Chondrocyte (in vitro differentiated cells): Measurements from ENCODE around the gene SCGB1D1. TPM values are rescaled to one million over a fixed set of nuclear protein-coding genes. Genes with fewer than 3 reads are reported as not detected.
"Not testable (repeated sequence)": the region's sequence is repeated elsewhere in the genome, so short reads cannot be mapped to it uniquely, and the experiment has no call there.

Experiments used
- DNase-seq: peaks from one replicate; pipeline ENCODE4 v3.0.0; 2021; ENCODE audit warnings: mixed read lengths, low spot score
- H3K27ac Mint-ChIP-seq: one replicate; pipeline ENCODE4 v1.8.0; 2021; ENCODE audit warnings: mild to moderate bottlenecking, moderate library complexity, mixed read lengths; ENCODE audit not compliant: unreplicated experiment
- H3K27me3 Mint-ChIP-seq: 2 replicates; pipeline ENCODE4 v1.8.0; 2021; ENCODE audit warnings: low read depth, mixed read lengths
- H3K36me3 Mint-ChIP-seq: 2 replicates; pipeline ENCODE4 v1.8.0; 2021; ENCODE audit warnings: low read depth, mixed read lengths
- H3K4me1 Mint-ChIP-seq: 2 replicates; pipeline ENCODE4 v1.8.0; 2021; ENCODE audit warnings: low read depth, mild to moderate bottlenecking, mixed read lengths
- H3K4me3 Mint-ChIP-seq: one replicate; pipeline ENCODE4 v1.8.0; 2021; ENCODE audit warnings: mild to moderate bottlenecking, moderate library complexity, mixed read lengths; ENCODE audit not compliant: unreplicated experiment
- H3K9me3 Mint-ChIP-seq: 2 replicates; pipeline ENCODE4 v1.8.0; 2021; ENCODE audit warnings: low read depth, mixed read lengths
- total RNA-seq: library from RNA; stranded (reverse); gene quantifications from 3 replicates; pipeline ENCODE4 v1.2.1, GENCODE V29; 2021
- TF ChIP-seq, protein P1 (sequence below): fragments of 200-600 bp; sonication (generic); IDR thresholded peaks from 2 replicates; pipeline ENCODE4 v1.5.0; 2021; ENCODE audit warnings: antibody characterized with exemption, mild to moderate bottlenecking, moderate library complexity

Gene SCGB1D1
- total RNA-seq, 1 donor from 2014 or later = not detected

DNA sequence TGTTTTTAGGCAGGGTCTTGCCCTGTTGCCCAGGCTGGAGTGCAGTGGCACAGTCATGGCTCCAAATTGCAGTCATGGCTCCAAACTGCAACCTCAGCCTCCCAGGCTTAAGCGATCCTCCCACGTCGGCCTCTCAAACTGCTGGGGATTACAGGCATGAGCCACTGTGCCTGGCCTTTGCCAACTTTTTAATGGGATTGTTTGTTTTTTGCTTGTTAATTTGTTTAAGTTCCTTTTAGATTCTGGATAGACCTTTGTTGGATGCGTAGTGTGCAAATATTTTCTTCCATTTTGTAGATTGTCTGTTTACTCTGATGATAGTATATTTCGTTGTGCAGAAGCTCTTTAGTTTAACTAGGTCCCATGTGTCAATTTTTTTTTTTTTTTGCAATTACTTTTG is 10.0 kb upstream of the SCGB1D1 start:
- DNase-seq = no peak
- H3K27me3 Mint-ChIP-seq = peaks cover 26% of the 10 kb centered on the region
- H3K9me3 Mint-ChIP-seq = peaks cover 7% of the 10 kb centered on the region
- H3K4me3 Mint-ChIP-seq = no peak overlapping the region
- H3K27ac Mint-ChIP-seq = no peak overlapping the region
- TF ChIP-seq, protein P1, sequence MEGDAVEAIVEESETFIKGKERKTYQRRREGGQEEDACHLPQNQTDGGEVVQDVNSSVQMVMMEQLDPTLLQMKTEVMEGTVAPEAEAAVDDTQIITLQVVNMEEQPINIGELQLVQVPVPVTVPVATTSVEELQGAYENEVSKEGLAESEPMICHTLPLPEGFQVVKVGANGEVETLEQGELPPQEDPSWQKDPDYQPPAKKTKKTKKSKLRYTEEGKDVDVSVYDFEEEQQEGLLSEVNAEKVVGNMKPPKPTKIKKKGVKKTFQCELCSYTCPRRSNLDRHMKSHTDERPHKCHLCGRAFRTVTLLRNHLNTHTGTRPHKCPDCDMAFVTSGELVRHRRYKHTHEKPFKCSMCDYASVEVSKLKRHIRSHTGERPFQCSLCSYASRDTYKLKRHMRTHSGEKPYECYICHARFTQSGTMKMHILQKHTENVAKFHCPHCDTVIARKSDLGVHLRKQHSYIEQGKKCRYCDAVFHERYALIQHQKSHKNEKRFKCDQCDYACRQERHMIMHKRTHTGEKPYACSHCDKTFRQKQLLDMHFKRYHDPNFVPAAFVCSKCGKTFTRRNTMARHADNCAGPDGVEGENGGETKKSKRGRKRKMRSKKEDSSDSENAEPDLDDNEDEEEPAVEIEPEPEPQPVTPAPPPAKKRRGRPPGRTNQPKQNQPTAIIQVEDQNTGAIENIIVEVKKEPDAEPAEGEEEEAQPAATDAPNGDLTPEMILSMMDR = no peak
- peaks cover 3% of the 10 kb centered on the region for H3K36me3 Mint-ChIP-seq
- H3K4me1 Mint-ChIP-seq = no peaks in the 10 kb centered on the region

DNA sequence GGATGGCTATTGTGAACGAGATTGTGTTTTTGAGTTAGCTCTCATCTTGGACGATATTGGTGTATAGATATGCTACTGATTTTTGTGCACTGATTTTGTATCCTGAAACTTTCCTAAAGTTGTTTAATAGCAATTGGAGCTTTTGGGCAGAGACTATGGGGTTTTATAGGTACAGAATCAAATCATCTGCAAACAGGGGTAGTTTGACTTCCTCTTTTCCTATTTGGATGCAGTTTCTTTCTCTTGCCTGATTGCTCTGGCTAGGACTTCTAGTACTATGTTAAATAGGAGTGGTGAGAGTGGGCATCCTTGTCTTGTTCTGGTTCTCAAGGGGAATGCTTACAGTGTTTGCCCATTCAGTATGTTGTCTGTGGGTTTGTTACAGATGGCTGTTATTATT is 8.9 kb upstream of the SCGB1D1 start:
- H3K27me3 Mint-ChIP-seq = peaks cover 32% of the 10 kb centered on the region
- H3K36me3 Mint-ChIP-seq = peaks cover 3% of the 10 kb centered on the region
- H3K27ac Mint-ChIP-seq = no peak overlapping the region
- no peak for DNase-seq
- H3K4me3 Mint-ChIP-seq = no peak overlapping the region
- H3K4me1 Mint-ChIP-seq = no peaks in the 10 kb centered on the region
- TF ChIP-seq, protein P1 = no peak
- H3K9me3 Mint-ChIP-seq = peaks cover 9% of the 10 kb centered on the region

DNA sequence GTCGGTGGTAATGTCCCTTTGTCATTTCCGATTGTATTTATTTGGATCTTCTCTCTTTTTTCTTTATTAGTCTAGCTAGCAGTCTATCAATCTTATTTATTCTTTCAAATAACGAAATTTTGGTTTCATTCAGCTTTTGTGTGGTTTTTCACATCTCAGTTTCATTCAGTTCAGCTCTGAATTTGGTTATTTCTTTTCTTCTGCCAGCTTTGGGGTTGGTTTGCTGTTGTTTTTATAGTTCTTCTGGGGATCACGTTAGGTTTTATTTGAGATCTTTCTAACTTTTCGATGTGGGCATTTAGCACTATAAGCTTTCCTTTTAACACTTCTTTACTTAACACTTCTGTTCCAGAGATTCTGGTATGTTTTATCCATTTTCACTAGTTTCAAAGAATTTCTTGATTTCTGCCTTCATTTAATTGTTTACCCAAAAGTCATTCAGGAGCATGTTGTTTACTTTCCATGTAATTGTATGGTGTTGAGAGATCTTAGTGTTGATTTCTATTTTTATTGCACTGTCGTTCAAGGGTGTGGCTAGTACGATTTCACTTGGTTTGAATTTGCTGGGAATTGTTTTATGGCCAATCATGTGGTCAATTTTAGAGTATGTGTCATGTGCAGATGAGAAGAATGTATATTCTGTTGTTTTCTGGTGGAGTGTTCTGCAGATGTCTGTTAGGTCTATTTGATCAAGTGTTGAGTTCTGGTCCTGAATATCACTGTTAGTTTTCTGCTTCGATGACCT is 7.7 kb upstream of the SCGB1D1 start:
- Mint-ChIP-seq H3K9me3 (peaks cover 9% of the 10 kb centered on the region), H3K4me3 (no peak overlapping the region), H3K27me3 (peaks cover 24% of the 10 kb centered on the region), H3K4me1 (no peaks in the 10 kb centered on the region), H3K36me3 (peaks cover 3% of the 10 kb centered on the region), H3K27ac (no peak overlapping the region)
- no peak for DNase-seq
- TF ChIP-seq, protein P1 = no peak

DNA sequence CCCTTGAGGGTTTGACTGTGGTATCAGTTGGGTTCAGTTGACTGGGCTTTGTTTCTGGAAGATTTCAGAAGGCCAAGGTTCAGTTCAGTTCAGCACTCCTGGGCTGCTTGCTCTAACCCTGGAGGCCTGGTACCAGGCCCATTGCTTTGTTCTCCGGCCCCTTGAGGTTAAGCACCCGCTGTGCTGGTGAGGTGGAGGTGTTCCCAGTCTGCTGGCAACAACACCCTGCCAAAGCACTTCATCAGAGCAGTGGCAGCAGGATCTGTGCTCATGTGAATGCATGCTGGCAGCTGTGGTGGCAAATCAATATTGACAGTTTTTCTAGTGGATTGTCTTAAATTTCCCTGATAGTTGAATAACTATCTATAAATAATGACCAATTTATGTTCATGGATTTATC is 3.8 kb upstream of the SCGB1D1 start:
- Mint-ChIP-seq H3K9me3 (peaks cover 9% of the 10 kb centered on the region), H3K4me3 (no peak overlapping the region), H3K4me1 (no peaks in the 10 kb centered on the region), H3K27me3 (peaks cover 40% of the 10 kb centered on the region), H3K27ac (no peak overlapping the region), H3K36me3 (peaks cover 3% of the 10 kb centered on the region)
- DNase-seq = no peak
- TF ChIP-seq, protein P1 = no peak

DNA sequence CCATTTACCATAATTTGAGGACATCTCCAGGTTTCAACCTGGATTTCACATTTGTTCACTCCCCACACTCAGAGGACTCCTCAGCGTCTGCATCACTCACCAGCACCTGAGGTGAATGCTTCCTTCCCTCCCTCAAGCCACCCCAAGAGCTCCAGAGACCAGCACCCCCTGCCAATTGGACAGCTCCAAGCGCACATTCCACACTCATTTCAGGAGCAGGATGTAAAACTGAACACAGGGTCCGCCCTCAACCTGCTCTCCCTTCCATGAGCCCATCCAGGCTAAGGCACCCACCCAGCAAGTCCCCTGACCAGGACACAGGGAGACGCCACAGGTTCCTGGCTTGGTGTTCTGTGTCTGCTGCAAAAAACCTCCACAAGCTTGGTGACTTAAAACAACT is 3.9 kb downstream of the SCGB1D1 start:
- TF ChIP-seq, protein P1 = no peak
- no peak overlapping the region for H3K27ac Mint-ChIP-seq
- H3K4me1 Mint-ChIP-seq = no peaks in the 10 kb centered on the region
- no peak for DNase-seq
- no peaks in the 10 kb centered on the region for H3K9me3 Mint-ChIP-seq
- peaks cover 61% of the 10 kb centered on the region for H3K27me3 Mint-ChIP-seq
- H3K36me3 Mint-ChIP-seq = no peaks in the 10 kb centered on the region
- H3K4me3 Mint-ChIP-seq = no peak overlapping the region

DNA sequence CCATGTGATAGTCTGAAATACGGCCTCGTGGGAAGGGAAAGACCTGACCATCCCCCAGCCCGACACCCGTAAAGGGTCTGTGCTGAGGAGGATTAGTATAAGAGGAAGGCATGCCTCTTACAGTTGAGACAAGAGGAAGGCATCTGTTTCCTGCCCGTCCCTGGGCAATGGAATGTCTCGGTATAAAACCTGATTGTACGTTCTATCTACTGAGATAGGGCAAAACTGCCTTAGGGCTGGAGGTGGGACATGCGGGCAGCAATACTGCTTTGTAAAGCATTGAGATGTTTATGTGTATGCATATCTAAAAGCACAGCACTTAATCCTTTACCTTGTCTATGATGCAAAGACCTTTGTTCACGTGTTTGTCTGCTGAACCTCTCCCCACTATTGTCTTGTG is 5.0 kb downstream of the SCGB1D1 start:
- H3K4me1 Mint-ChIP-seq, H3K36me3 Mint-ChIP-seq, H3K27ac Mint-ChIP-seq, H3K9me3 Mint-ChIP-seq, DNase-seq, H3K4me3 Mint-ChIP-seq: not testable (repeated sequence)
- H3K27me3 Mint-ChIP-seq = peaks cover 57% of the 10 kb centered on the region
